H1 (cell line): ENCODE measurements around the gene MAP7.

Experiments
- CEBPB ChIP-seq: IDR thresholded peaks from 2 replicates; pipeline ENCODE4 v1.6.1; 2012; ENCODE audit warnings: low read depth, low read length
- CHD1 ChIP-seq: IDR thresholded peaks from 2 replicates; pipeline ENCODE4 v1.6.1; 2012; ENCODE audit warnings: low read depth, low read length, improper control_type of control experiment
- EP300 ChIP-seq, 2 experiments: IDR thresholded peaks; 1 replicate in 1 of 2; 2 replicates in 1 of 2; pipeline ENCODE4 v1.6.1; 2011 to 2012; ENCODE audit warnings: low read depth in 2 of 2, low read length in 2 of 2, mild to moderate bottlenecking in 2 of 2, borderline replicate concordance in 1 of 2, inconsistent platforms in 1 of 2, moderate library complexity in 1 of 2
- EZH2 ChIP-seq: fragments of 200-600 bp; sonication (generic); IDR thresholded peaks from 2 replicates; pipeline ENCODE4 v1.7.1; 2012; ENCODE audit warnings: low read depth, mild to moderate bottlenecking, moderate library complexity, low read length, inconsistent platforms; ENCODE audit not compliant: severe bottlenecking
- JUND ChIP-seq: IDR thresholded peaks from 2 replicates; pipeline ENCODE4 v1.6.1; 2011; ENCODE audit warnings: mild to moderate bottlenecking, improper control_type of control experiment, low read length
- KDM1A ChIP-seq: fragments of 200-600, 300-600 bp; sonication (generic); IDR thresholded peaks from 2 replicates; pipeline ENCODE4 v1.7.1; 2016; ENCODE audit warnings: mild to moderate bottlenecking, low read length, borderline replicate concordance
- POLR2A ChIP-seq, 2 experiments: IDR thresholded peaks; 1 replicate in 1 of 2; 2 replicates in 1 of 2; pipeline ENCODE4 v1.6.1; 2011; ENCODE audit warnings: low read depth in 2 of 2, low read length in 2 of 2, mild to moderate bottlenecking in 2 of 2; ENCODE audit errors: control extremely low read depth in 1 of 2
- POLR2AphosphoS5 ChIP-seq: IDR thresholded peaks from 2 replicates; pipeline ENCODE4 v1.6.1; 2011; ENCODE audit warnings: low read depth, low read length
- RXRA ChIP-seq: IDR thresholded peaks from 2 replicates; pipeline ENCODE4 v1.6.1; 2011; ENCODE audit warnings: low read depth, mild to moderate bottlenecking, low read length, moderate library complexity; ENCODE audit not compliant: insufficient read depth
- SRF ChIP-seq: IDR thresholded peaks from 2 replicates; pipeline ENCODE4 v1.6.1; 2011; ENCODE audit warnings: mild to moderate bottlenecking, low read depth, low read length, moderate library complexity
- ZNF274 ChIP-seq: IDR thresholded peaks from 2 replicates; pipeline ENCODE4 v1.7.0; 2012; ENCODE audit warnings: low read length, borderline replicate concordance; ENCODE audit errors: extremely low read depth
- TF ChIP-seq, protein P1 (sequence below), 3 experiments: IDR thresholded peaks; 1 replicate in 2 of 3; 2 replicates in 1 of 3; pipeline versions ENCODE4 v1.5.1 to v1.6.1; 2011; ENCODE audit warnings: low read length in 3 of 3, mild to moderate bottlenecking in 3 of 3, inconsistent platforms in 2 of 3, low read depth in 1 of 3, moderate library complexity in 1 of 3; ENCODE audit not compliant: insufficient read depth in 1 of 3; ENCODE audit errors: control extremely low read depth in 1 of 3

- no peak for TF ChIP-seq ZNF274
- TF ChIP-seq CEBPB: no peak
- no peak for TF ChIP-seq POLR2AphosphoS5
- TF ChIP-seq, protein P1, sequence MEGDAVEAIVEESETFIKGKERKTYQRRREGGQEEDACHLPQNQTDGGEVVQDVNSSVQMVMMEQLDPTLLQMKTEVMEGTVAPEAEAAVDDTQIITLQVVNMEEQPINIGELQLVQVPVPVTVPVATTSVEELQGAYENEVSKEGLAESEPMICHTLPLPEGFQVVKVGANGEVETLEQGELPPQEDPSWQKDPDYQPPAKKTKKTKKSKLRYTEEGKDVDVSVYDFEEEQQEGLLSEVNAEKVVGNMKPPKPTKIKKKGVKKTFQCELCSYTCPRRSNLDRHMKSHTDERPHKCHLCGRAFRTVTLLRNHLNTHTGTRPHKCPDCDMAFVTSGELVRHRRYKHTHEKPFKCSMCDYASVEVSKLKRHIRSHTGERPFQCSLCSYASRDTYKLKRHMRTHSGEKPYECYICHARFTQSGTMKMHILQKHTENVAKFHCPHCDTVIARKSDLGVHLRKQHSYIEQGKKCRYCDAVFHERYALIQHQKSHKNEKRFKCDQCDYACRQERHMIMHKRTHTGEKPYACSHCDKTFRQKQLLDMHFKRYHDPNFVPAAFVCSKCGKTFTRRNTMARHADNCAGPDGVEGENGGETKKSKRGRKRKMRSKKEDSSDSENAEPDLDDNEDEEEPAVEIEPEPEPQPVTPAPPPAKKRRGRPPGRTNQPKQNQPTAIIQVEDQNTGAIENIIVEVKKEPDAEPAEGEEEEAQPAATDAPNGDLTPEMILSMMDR (IDR thresholded peaks at IDR 0.05; ENCODE audit: control extremely low read depth in 1 of 3, insufficient read depth in 1 of 3, low read depth in 1 of 3, low read length in 3 of 3): no peak
- TF ChIP-seq EZH2: no peak
- no peak for TF ChIP-seq EP300 (IDR thresholded peaks at IDR 0.05; ENCODE audit: borderline replicate concordance in 1 of 2, low read depth in 2 of 2, low read length in 2 of 2)
- no peak for TF ChIP-seq RXRA
- TF ChIP-seq CHD1: no peak
- no peak for TF ChIP-seq KDM1A
- TF ChIP-seq JUND: no peak
- TF ChIP-seq SRF: no peak
- TF ChIP-seq POLR2A (IDR thresholded peaks at IDR 0.05; ENCODE audit: control extremely low read depth in 1 of 2, low read depth in 2 of 2, low read length in 2 of 2): no peak
Observed at GRCh38 chr6:136411453-136412354, 138.5 kb downstream of the MAP7 start.
